ENCODE data around the gene GET4.
"Not testable (repeated sequence)": the region's sequence is repeated elsewhere in the genome, so short reads cannot be mapped to it uniquely, and the experiment has no call there.

Gene GET4

DNA sequence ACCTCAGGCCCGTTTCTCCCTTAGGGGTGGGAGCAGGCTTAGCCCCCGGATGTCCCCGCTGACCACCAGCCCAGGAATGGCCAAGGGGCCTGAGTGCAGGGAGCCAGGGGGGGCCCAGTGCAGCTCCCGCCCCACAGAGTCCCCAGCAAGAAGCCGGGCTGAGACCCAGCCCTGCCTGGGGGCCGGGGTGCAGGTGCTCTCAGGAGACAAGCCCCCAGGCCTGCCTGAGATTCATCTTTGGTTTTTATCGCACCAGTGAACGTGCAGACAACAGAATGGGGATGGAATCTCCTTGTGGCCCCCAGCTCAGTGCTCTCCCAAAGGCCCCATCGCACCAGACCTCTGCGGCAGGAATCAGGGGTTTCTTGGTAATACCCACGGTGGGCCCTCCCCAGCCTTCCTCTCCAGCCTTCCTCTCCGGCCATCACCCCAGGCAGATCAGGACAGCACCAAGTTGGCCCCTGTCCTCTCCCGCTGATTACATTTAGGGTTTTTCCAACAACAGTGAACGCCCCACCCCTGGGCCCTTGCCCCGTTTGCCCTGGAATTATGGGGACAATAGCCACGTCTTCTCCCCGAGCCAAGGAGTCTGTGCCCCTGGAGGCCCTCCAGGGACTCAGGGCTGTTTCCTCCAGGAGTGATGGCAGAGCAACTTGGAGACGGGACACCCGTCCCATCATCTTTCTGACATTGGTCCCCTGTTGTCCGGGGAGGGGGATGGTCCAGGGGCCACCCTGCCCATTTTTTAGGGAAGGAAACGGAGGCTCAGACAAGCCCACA, 55.7 kb downstream of the GET4 start:
- DNase-seq = no peak

- no peak for DNase-seq
These were observed 56.3 kb downstream of the GET4 start for GRCh38 chr7:932651-932975.

DNA sequence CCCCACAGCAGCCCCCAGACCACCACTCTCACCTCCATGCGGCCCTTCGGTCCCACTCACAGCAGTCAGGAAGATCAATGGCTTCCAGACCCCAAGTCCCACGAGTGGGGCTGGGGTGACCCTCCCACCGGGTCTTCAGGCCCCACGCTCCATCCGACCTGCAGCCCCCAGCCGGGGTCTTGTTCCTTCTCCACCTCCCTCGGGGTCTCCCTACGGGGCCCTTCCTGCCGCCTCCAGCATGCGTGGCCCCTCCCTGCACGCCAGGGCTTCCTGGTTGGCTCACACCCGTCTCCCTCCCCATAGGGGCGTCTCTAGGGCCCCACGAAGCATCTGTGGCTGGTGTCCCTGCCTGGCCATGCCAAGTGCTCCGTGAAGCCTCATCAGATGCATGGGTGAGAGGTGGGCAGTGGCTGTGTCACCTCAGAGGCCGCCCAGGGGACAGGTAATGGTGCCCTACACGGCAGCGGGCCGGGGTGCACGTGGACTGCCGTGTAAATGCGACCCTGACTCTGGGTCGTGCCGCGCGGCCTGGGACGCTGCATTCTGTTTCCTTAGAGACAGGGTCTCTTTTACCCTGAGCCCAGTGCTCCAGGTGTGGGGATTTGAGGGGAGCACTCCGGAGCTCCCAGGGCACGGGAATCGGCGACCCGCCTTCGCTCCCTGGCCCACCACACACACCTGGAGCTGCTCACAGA, 58.3 kb downstream of the GET4 start:
- DNase-seq = no peak

- DNase-seq = no peak
These were observed 59.0 kb downstream of the GET4 start for GRCh38 chr7:935164-935873.

- no peak for DNase-seq
These were observed 59.6 kb downstream of the GET4 start for GRCh38 chr7:935874-936385.

- DNase-seq = no peak
These were observed 60.2 kb downstream of the GET4 start for GRCh38 chr7:936386-937054.

DNA sequence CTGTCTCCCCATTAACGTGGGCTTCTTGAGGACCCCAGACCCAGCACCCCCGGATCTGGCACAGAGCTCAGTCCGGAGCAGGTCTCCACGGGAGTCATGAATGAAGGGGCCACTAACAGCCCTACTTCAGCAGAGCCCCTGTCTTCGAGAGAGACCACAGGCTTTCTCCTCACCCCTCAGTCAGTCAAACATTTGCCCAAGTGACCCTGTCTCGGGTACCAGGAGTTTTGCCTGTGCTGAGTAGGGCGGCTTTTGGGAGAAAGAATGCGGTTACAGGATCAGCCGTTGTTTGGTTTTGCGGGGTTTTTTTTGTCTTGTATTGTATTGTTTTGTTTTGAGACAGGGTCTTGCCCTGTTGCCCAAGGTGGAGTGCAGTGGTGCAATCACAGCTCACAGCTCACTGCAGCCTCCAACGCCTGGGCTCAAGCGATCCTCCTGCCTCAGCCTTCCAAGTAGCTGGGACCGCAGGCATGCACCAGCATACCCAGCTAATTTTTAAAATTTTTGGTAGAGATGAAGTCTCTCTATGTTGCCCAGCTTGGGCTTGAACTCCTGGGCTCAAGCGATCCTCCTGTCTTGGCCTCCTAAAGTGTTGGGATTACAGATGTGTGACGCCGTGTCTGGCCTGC, 61.6 kb downstream of the GET4 start:
- no peak for DNase-seq

GRCh38 chr7:938546-939185, 62.3 kb downstream of the GET4 start:
- no peak for DNase-seq

DNA sequence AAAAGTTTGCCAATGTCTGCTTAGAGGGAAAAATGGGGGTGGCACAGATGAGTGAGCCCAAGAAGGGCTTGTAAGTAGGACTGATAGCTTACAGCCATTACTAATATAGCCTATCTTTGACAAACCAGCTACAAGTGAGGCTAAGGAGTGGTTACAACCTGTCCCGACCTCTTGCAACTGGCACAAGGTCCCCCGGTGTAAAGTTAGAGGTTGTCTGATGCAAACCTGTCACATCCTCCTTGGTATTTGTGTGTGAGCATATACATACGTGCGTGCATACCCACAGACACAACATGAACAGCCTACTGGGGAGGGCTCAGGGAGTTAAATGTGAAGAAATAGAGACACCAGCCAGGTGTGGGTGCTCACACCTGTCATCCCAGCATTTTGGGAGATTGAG, 63.5 kb downstream of the GET4 start:
- DNase-seq = no peak

DNA sequence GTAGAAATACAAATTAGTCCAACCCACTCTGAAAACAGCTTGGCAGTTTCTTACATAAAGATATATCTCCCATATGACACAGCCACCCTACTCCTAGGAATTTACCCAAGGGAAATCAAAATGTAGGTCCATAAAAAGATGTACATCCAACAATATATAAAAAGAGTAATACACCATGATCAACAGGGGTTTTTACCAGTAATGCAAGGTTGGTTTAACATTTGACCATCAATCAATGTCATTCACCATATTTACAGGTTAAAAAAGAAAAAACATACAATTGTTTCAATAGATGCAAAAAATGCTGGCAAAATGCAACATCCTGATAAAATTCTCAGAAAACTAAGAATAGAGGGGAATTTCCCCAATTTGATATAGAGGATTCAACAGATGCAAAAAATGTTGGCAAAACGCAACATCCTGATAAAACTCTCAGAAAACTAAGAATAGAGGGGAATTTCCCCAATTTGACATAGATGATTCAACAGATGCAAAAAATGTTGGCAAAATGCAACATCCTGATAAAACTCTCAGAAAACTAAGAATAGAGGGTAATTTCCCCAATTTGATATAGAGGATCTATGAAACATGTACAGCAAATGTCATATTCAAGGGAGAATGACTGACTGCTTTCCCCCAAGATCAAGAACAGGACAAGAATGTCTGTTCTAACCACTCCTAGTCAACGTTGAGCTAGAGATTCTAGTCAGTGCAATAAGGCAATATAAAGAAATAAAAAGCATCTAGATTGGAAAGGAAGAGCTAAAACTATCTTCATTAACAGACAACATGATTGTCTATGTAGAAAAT, 64.5 kb downstream of the GET4 start:
- DNase-seq = no peak

GRCh38 chr7:943793-944192, 67.4 kb downstream of the GET4 start:
- DNase-seq = not testable (repeated sequence)

- DNase-seq = no peak
These were observed 68.4 kb downstream of the GET4 start for GRCh38 chr7:944744-945143.

- DNase-seq = no peak
These were observed 68.8 kb downstream of the GET4 start for GRCh38 chr7:945147-945555.

DNA sequence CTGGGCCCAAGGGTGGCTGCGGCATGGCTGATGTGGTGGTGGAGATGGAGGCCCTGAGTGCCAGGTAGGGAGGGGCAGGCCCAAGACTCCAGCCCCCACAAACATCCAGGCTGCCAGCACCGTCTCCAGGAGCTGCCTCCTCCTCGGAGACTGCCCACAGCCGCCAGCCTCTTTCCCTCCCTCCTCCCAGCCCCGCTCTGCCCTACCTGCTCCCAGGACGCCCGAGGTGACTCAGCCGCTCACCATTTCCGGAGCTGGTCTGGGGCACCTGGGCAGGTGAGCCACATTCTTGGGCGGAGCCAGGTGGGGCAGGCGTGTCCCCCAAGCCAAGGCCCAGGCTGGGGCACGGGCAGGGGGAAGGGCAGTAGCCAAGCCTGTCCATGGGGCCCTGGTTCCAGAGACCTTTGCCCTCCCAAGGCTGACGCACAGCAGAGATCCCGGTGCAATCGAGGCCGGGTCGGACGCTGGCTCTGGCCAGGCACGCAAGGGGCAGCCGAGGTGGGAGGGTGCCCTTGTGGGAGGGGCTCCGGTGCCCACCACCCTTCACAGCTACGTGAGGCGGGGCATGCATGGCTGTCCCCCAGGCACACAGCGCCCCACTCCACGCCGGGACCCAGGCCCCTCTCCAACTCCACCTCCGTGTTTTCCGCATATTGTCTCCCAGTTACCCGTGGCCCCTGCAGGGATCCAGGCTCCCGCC, 69.4 kb downstream of the GET4 start:
- DNase-seq = no peak
